BJ (cell line): ENCODE data around the gene ZNF611. TPM values are rescaled to one million over a fixed set of nuclear protein-coding genes. Genes with fewer than 3 reads are reported as not detected.
"Not testable (repeated sequence)": the region's sequence is repeated elsewhere in the genome, so short reads cannot be mapped to it uniquely, and the experiment has no call there.

Experiments used
- CTCF ChIA-PET: fragments of 350-600 bp; formaldehyde crosslinking; extraction: SDS; loops from one replicate; lab custom pipeline; 2021; ENCODE audit warnings: antibody characterized with exemption, inconsistent platforms; lab: Yijun Ruan, JAX
- POLR2A ChIA-PET: fragments of 300-600 bp; sonication (Branson Sonifier 250); formaldehyde crosslinking; extraction: SDS; loops from one replicate; lab custom pipeline; 2021; ENCODE audit warnings: antibody characterized with exemption; lab: Charles Lee
- DNase-seq: peaks from one replicate; pipeline ENCODE4 v3.0.0-alpha.2; 2011; ENCODE audit warnings: low read depth
- H3K27me3 ChIP-seq: 2 replicates; pipeline ENCODE4 v1.6.0; 2011; ENCODE audit warnings: low read length; ENCODE audit not compliant: control insufficient read depth, insufficient read depth
- H3K36me3 ChIP-seq: 2 replicates; pipeline ENCODE4 v1.5.1; 2011; ENCODE audit warnings: low read length; ENCODE audit not compliant: control insufficient read depth, insufficient read depth
- H3K4me3 ChIP-seq: 2 replicates; pipeline ENCODE4 v1.5.1; 2011; ENCODE audit warnings: low read depth, mild to moderate bottlenecking, control low read depth, low read length
- CTCF ChIP-seq: IDR thresholded peaks from 2 replicates; pipeline ENCODE4 v1.5.1; 2011; ENCODE audit warnings: low read depth, mild to moderate bottlenecking, control low read depth, inconsistent platforms, low read length, moderate library complexity; ENCODE audit not compliant: insufficient read depth
- polyA plus RNA-seq: library from polyadenylated mRNA; depleted of rRNA; stranded (reverse); fragments of >200 nt; gene quantifications from 2 replicates; pipeline ENCODE4 v1.2.3, GENCODE V29; 2011

ZNF611 gene
- polyA plus RNA-seq, 1 experiment = 2.4 TPM

- POLR2A ChIA-PET = no interaction called here
- DNase-seq = no peak
These were observed 432 bp downstream of the ZNF611 start for GRCh38 chr19:52734331-52734892.

GRCh38 chr19:52726051-52726450 is 8.8 kb downstream of the ZNF611 start:
- H3K36me3 ChIP-seq, DNase-seq, POLR2A ChIA-PET, H3K4me3 ChIP-seq, H3K27me3 ChIP-seq, CTCF ChIA-PET: not testable (repeated sequence)

More at GRCh38 chr19:52734331-52734892, 432 bp downstream of the ZNF611 start:
- TF ChIP-seq CTCF = no peak
- peak overlapping the region; percentile 68 for H3K4me3 ChIP-seq
- 0 out of 2 replicates have a peak, but pooled peaks cover 1% of the 10 kb centered on the region for H3K36me3 ChIP-seq
- CTCF ChIA-PET = no interaction called here
- H3K27me3 ChIP-seq = no peaks in the 10 kb centered on the region

GRCh38 chr19:52725528-52725961 is 9.3 kb downstream of the ZNF611 start:
- peaks cover 3% of the 10 kb centered on the region for H3K36me3 ChIP-seq
- no peak for TF ChIP-seq CTCF
- H3K4me3 ChIP-seq = no peak overlapping the region
- POLR2A ChIA-PET = no interaction called here
- CTCF ChIA-PET = no interaction called here
- no peaks in the 10 kb centered on the region for H3K27me3 ChIP-seq
- no peak for DNase-seq

- CTCF ChIA-PET = no interaction called here
- POLR2A ChIA-PET = no interaction called here
- TF ChIP-seq CTCF = no peak
- DNase-seq = no peak
- Histone ChIP-seq H3K27me3 (no peaks in the 10 kb centered on the region), H3K36me3 (peaks cover 3% of the 10 kb centered on the region), H3K4me3 (no peak overlapping the region)
These were observed 9.9 kb downstream of the ZNF611 start for GRCh38 chr19:52724701-52725514.

GRCh38 chr19:52723907-52724598 is 10.8 kb downstream of the ZNF611 start:
- H3K4me3 ChIP-seq, POLR2A ChIA-PET, CTCF ChIA-PET, H3K36me3 ChIP-seq, H3K27me3 ChIP-seq, DNase-seq: not testable (repeated sequence)
